T-helper 1 cell (primary cell): ENCODE measurements around the gene CCDC97.
A peak's percentile ranks its signal among the peaks of the same experiment; 100 is the strongest.

Experiments
- DNase-seq, 5 donors: peaks; one replicate each; pipeline ENCODE4 v3.0.0-alpha.2; 2012 to 2020

Gene CCDC97

DNA sequence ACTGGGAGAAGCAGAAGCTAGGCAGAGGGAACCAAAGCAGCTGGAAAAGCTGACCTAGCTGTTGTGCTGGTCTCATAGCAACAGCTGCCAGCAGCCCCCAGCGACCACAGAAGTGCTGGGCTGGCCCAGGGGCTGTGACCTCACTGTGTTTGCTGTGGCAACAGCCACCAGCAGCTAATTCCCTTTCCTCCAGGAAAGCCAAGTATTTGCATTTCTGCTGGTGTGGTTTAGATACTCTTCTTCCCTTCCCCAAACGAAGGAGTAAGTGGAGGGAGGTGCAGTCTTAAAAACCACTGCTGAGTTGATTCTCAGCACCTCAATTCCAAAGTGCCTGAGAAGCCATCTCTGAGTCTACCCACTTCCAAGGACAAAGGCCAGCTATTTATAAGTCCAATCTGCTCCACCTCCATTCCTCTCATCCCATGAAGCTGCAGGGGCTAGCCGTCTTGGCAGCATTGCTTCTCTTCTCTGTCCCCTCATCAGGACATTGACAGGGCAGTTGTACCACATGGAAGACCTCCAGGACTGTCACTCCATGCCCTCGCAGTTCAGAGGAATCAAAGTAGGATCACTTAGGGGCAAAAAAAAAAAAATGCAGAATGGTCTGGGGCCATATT lies 11.5 kb upstream of the CCDC97 start:
- peak in 2 of 5 donors; percentile 42 to 58 for DNase-seq

DNA sequence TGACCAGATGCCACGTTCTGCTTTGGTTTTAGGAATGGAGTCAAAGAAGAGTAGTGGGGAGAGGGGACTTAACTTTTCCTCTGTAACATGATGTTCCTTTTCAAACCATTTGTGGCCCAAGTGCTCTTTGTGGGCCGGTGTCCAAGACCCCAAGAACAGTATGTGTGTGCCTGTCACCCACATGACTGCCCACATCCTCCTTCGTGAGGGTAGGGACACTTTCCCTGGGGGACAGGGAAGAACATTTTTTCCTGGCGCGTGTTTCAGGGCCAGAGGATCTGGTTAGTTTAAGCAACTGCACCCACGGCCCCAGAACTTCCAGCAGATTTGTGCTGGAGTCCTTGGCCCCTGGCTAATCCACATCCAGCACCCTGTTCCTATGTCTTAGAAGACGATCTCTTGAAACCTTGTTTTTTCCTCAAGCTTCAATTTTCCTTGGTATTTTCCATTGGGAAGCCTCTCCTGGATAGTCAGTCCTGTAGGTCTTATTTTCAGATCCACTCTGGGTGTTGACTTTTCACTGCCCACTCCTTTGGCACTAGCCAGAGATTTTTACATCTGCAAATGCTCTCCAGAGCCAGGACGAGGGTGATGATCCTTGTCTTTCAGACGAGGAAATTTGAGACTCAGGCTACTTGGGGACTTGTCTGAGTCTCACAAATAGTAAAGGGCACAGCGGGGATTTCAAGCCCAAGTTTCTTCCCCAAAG lies 10.8 kb upstream of the CCDC97 start:
- DNase-seq: no peak

DNA sequence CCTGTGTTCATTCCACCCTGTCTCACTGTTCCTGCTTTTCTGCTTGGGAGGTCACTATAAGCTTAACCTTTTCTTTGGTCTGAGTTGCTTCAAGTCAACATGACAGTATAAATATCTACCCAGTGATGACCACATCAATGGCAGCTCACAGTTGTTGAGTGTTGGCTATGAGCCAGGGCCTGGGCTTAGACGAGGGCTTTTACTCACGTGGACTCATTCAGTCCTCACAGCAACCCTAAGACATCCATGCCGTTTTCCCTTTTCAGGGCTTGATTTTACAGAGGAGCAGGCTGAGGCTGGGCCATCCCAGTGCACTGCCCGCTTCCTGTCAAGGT lies 10.2 kb upstream of the CCDC97 start:
- peak in 3 of 5 donors; percentile 47 to 56 (median 51) for DNase-seq

DNA sequence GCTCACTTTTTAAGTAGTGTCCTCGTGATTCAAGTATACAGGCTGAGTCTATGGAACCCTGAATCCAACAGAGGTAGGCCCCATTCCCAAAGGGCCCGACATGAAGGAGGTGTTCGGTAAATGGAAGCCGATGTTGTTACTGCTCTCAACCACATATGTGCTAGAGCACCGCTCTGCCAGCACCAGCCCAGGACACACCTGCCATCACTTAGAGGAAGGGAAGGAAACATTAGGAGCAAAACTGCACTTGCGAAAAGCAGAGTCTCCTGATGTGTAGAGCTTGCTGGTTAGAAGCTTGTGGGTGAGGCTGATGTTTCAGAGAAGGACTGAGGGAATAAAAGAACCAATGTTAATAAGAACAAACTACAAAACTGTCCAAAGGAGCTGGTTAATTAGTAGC lies 9.4 kb upstream of the CCDC97 start:
- no peak for DNase-seq

DNA sequence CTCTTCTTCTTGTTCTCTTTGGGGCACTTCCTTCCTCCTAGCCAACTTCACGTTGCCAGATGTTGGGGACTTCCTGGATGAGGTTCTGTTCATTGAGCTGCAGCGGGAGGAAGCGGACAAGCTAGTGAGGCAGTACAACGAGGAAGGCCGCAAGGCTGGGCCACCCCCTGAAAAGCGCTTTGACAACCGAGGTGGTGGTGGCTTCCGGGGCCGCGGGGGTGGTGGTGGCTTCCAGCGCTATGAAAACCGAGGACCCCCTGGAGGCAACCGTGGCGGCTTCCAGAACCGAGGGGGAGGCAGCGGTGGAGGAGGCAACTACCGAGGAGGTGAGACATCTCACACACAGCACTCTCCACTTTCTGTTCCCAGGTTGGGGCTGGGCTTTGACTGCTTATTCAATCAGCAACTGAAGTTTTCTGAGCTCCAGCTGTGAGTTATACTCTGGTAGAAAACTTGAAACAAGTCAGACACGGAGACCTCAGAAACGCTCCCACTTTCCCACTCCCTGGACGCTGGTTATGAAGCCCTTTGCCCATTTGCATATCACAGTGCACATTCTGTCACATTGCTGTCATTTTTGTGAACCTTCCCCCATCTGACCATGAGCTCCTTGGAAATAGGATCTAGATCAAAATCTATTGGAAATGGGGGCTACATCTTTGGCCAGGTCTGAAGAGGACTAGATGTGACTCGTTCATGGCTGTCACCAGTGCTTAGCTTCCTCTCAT lies 7.2 kb upstream of the CCDC97 start:
- DNase-seq: peak in 4 of 5 donors; percentile 37 to 69 (median 46)

DNA sequence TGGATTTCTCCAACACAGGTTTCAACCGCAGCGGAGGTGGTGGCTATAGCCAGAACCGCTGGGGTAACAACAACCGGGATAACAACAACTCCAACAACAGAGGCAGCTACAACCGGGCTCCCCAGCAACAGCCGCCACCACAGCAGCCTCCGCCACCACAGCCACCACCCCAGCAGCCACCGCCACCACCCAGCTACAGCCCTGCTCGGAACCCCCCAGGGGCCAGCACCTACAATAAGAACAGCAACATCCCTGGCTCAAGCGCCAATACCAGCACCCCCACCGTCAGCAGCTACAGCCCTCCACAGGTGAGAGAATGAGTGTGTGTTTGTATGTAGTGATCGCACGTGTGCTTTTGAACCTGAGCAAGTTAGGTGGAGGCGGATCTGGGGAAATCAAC lies 6.0 kb upstream of the CCDC97 start:
- DNase-seq: no peak

DNA sequence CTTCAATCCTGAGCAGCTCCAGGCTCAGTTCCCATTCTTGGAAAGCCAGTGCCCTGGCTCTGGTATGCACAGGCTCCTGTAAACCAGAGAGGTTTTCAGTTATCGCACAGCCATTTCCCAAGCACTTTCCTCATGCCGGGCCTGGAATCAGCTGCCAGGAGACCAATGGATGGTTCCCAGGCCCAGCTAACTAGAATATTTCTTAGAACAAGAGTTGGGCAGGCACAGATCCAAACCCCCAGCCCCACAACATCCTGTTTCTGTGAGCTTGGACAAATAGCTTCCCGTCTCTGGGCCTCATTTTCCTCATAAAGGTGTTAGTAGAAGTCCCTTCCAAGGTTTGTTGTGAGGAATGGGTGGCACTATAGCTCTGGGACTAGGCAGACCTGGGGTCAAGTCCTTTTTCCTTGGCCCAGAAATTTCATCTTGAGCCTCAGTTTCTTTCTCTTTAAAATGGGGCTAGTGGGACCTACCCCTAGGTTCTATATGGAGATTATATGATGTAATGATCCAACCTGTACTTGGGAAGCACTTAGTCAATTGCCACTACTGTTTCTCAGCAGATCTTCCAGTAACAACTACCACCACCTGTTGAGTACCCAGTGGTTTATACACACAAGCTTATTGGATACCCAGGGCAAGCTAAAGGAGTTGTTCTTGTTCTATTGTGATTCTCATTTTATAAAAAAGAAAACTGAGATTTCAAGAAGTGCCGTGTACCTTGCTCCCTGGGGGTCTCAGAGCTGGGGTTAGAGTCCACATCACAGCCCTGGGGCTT lies 5.1 kb upstream of the CCDC97 start:
- DNase-seq: no peak

DNA sequence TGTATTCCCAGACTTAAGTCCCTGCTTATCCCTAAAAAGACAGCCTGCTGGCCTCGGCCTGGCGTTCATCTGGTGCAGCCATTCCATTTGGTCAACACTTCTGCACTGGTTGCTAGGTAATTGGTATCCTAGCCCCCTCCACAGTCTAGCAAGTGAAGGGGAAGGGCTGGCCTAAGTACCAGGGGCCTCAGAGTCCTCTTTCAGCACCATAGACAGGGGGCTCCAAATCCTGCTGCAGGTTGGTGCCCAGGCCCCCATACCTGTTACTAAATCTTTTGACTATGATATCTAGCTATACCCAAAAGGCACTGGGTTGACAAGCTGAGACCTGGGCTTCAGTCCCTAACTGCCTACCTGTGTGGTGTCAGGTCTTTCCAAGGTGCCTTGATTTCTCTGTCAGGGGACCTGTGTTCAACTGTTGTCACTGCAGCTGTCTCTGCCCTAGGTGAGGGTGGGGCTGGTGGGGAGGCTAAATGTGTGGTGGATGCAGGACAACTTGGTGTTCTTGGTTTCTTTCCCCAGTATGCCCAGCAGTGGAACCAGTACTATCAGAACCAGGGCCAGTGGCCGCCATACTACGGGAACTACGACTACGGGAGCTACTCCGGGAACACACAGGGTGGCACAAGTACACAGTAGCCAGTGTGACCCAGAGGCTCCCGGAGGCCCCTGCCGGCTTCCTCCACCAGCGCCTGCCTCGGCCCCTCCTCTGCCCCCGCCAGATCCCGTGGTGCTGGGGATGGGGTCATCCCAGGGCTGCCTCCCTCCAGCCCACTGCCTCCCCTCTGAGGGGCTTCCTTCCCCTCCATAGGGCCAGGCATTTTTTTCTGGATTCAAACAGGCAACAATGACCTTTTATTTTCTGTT lies 3.8 kb upstream of the CCDC97 start:
- DNase-seq: no peak

DNA sequence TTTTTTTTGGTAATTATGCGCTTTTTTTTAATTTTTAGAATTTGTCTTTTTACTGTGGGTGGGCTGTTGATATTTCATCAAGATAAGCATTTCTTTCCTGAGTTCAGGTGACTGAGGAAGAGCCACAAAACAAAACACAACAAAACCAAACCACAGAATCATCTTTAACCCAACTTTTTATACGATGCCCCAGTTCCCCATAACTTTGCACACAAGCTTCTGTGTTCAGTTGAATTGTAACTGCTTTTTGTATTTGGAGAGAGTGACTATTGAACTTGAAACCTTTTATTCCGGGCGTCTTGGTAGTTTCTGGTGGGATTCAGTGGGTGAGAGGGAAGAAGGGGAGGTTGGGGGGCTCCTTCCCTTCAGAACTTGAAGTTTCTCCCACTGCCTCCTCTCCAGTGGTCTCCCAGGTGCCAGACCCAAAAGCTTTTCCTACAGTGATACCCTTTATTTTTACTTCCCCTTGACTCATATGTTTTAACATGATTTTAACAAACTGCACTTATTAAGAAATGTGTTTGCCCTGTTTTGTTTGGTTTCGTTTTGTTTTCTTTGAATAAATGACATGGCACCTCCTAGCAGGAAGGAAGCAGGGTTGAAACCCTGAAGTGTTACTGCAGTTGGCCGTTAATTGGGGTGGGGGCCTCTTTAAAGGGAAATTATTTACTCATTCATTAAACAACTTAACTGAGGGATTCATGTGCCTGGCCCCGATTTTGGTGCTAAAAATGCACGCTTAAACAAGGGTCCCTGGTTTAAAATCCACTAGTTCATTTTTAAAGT lies 2.7 kb upstream of the CCDC97 start:
- DNase-seq: peak in 1 of 5 donors; percentile 81

DNA sequence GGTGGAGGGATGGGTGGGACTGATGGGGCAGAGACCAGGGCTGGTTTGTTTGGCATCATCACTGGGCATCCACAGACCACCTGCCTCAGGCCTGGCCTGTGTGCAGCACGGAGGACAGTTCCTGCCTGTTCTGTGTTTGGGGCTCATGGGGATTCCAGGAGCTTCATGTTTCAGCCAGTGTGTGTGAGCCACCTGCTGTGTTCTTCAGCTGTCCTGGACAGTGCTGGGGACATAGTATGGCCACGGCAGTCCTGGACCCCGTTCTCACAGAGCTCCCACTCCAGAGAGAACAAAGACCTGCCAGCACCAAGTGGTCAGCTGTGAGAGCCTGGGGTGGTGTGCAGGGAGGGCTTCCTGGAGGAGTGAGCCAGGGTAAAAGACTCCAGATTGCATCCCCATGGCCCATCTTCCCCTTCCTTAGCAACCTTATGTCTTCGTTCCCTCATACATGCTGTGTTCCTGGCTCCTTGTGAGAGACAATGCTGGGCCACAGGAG lies 2.0 kb upstream of the CCDC97 start:
- peak in 1 of 5 donors; percentile 33 for DNase-seq

DNA sequence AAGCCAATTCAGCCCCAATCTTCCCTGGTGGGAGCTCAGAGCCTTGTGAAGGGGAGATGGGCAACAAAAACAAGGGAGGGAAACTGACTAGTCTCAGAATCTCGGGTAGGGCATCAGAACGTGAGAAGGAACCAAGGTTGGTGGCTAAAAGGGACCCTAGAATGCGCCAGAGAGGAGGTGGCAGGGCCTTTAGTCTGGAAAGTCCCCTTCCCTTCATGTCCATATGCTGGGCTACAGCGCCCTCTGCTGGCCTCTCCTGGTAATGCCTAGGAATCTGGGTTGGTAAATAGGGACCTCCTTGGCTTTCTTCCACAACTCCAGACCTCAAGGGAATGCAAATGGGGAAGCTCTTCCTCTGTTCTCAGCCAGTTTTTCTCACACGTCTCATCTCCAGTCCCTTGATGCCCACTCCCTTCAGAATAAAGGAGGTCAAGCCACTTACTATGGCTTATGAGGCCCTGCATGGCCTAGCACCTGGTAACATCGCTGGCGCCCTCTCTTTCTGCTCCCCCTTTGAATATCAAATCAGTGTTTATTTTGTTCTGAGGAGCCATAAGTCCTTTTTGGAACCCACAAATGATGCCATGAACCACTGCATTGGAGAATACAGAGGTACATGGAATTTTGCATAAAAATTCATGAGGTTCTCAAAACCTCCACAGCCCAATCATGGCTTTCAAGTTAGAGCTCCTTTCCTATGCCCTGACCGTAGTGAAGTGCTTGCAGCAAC lies 1.4 kb upstream of the CCDC97 start:
- DNase-seq: peak; percentile 79 to 95 (median 86)

DNA sequence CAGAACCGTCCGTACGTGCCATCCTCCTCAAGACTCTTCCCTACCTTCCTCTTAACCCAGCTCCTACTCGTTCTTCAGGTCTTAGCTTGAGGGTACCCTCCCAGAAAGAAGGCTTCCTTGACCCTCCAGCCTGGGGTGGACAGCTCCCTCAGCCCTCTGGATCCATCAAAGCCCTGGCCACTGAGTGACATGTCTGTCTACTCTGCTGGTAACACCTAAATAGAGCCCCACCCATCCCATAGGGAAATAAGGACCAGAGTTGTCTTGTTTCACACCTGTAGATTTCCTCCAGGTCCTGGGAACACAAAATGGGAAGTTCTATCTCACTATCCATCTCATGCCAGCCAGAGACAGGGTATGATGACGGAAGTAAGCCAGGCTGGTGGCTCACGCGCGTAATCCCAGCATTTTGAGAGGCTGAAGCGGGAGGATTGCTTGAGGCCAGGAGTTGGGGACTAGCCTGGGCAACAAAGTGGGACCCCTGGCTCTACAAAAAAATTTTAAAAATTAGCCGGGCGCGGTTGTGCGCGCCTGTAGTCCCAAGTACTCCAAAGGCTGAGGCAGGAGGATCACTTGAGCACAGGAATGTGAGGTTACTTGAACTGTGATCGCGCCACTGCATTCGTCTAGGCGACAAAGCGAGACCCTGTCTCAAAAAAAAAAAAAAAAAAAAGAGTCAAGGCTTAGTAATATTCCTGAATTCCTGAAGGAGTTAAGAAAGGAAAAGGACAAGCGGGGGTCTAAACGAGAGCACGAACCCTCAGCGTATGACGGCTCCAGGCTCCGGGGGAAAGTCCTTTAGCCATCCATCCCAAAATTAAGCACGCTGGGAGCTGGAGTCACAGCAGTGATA lies 566 bp upstream of the CCDC97 start:
- DNase-seq: peak in 1 of 5 donors; percentile 47

DNA sequence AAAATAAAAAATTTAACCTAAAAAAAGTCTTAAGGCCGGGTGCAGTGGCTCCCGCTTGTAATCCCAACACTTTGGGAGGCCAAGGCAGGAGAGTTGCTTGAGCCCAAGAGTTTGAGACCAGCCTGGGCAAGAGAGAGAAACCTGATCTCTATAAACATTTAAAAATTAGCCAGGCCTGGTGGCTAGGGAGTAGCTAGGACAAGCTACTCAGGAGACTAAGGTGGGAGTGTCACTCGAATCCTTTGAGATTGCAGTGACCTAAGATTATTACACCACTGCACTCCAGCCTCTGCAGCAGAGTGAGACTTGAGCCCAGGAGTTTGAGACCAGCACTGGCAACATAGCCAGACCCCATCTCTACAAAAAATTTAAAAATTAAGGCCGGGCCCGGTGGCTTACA lies 1.1 kb downstream of the CCDC97 start:
- no peak for DNase-seq

DNA sequence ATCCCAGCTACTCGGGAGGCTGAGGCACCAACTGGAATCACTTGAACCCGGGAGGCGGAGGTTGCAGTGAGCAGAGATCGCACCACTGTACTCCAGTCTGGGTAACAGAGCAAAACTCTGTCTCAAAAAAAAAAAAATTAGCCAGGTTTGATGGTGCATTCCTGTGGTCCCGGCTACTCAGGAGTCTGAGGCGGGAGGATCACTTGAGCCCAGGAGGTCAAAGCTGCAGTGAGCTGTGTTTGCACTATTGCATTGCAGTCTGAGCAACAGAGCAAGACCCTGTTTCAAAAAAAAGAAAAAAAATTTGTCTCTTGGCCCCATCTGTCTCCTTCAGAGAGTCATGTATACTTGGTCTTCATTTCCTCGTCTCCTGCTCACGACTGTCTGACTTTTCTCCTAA lies 1.6 kb downstream of the CCDC97 start:
- no peak for DNase-seq

DNA sequence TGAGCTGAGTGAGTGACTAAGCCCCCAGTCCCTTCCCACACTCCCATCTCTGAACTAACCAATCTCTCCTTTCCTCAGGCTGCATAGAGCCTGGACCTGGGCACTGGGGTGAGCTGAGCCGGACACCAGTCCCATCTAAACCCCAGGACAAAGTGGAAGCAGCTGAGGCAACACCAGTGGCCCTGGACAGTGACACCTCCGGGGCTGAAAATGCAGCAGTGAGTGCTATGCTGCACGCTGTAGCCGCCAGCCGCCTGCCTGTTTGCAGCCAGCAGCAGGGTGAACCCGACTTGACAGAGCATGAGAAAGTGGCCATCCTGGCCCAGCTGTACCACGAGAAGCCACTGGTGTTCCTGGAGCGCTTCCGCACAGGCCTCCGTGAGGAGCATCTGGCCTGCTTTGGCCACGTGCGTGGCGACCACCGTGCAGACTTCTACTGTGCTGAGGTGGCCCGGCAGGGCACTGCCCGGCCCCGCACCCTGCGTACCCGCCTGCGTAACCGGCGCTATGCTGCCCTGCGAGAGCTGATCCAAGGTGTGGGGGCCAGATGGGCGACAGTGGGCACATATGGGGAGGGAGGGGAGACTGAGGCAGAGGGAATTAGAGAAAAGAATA lies 6.4 kb downstream of the CCDC97 start:
- DNase-seq: no peak

DNA sequence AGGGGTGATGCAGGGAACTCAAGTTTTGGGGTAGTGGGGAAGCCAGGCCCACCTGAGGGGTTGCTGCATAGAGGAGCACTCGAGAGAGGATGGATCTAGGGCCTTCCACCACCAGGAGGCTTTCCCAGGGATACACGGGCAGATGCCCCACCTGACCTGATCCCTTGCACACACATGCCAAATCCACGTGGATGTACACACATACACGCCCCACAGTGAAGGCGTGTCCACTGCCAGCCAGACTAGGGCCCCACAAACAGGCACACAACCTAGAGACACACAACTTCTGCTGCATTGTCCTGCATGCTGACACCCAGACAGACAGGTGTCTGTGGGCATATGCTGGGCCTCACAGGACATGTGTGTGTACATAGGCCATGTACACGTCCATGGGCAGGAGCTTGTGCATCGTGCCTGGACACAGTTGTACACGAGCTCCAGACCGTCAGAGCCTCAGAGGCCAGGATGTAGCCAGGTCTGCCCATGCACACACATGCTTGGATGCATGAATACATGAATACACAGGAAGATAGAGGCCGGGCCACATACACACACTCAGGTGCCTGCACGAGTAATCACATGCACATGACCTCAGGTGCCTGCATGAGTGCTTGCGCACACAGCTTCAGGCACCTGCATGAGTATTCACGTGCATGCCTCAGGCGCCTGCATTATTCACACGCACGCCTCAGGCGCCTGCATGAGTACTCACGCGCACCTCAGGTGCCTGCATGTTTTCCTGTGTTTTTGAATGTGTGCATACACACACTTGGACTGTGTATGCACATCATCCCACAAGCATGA lies 8.9 kb downstream of the CCDC97 start:
- no peak for DNase-seq

DNA sequence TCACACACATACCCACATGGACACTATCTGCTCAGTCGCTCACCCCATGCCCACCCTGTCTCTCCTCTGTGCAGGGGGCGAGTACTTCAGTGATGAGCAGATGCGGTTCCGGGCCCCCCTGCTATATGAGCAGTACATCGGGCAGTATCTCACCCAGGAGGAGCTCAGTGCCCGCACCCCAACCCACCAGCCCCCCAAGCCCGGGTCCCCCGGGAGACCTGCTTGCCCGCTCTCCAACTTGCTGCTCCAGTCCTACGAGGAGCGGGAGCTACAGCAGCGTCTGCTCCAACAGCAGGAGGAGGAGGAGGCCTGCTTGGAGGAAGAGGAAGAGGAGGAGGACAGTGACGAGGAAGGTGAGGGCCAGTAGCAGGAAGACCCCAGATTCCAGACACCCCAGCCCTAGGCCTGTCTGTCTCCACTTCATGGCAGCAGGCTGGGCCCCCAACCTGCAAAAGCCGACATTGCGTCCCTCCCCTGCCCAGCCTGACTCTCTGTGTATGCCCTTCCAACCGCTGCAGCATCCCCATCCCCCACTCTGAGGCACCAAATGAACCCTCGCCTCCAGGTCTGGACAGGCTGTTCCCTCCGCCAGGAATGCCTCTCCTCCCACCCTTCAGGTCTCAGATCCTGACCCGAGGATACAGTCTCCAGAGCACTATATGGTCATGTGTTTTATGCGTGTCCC lies 9.7 kb downstream of the CCDC97 start:
- no peak for DNase-seq

DNA sequence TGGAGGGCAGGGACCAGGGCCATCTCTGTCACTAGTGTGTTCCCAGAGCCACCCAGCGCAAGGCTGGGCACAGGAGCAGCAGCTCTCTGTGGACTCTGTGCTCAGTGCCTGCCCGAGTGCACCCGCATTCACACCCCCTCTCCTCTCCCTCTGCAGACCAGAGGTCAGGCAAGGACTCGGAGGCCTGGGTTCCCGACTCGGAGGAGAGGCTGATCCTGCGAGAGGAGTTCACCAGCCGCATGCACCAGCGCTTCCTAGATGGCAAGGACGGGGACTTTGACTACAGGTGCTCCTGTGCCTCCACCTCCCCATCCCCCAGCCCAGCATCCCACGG lies 10.2 kb downstream of the CCDC97 start:
- no peak for DNase-seq
